Measurements from ENCODE around the gene PEX19. TPM values are rescaled to one million over a fixed set of nuclear protein-coding genes. Genes with fewer than 3 reads are reported as not detected.

PEX19 gene
- total RNA-seq, 1 experiment from 2014 or later, result 70.3 TPM

- no peak for DNase-seq (ENCODE audit: low spot score)
These were observed 45.2 kb downstream of the PEX19 start for GRCh38 chr1:160239582-160240299.

- no peak for DNase-seq (ENCODE audit: low spot score)
These were observed 46.5 kb downstream of the PEX19 start for GRCh38 chr1:160238408-160238807.

DNA sequence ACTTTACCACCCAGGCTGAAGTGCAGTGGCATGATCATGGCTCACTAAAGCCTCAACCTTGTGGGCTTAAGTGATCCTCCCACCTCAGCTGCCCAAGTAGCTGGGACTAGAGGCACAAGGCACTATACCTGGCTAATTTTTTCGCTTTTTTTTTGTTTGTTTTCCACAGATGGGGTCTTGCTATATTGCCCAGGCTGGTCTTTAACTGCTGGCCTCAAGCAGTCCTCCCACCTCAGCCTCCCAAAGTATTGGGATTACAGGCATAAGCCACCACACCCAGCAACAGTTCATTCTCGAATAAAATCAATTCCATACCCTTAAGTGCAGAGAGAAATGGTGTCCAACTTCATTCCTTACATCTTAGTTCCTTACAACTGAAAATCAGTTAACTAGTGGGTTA, 47.4 kb downstream of the PEX19 start:
- no peak for DNase-seq (ENCODE audit: low spot score)

GRCh38 chr1:160236806-160237205, 48.1 kb downstream of the PEX19 start:
- DNase-seq (ENCODE audit: low spot score), result no peak

GRCh38 chr1:160232911-160233310, 52.0 kb downstream of the PEX19 start:
- DNase-seq (ENCODE audit: low spot score), result no peak

DNA sequence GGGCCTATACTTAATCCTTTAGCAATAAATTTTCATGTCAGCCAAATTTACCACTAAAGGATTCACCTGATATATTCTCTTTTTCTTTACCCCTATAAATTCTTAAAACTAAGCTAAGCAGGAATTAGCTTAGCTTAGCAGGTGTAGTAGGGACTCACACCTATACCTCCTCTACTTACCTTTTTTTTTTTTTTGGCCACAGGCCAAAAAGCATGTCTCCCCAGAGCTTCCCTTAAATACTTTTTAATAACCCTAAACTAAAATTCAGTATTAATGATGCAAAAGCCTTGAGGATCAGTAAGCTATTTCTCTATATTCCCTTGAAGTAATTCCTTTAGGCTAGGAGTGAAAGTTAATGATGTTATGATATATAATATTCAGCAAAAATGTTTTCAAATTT, 56.5 kb downstream of the PEX19 start:
- DNase-seq (ENCODE audit: low spot score), result no peak

DNA sequence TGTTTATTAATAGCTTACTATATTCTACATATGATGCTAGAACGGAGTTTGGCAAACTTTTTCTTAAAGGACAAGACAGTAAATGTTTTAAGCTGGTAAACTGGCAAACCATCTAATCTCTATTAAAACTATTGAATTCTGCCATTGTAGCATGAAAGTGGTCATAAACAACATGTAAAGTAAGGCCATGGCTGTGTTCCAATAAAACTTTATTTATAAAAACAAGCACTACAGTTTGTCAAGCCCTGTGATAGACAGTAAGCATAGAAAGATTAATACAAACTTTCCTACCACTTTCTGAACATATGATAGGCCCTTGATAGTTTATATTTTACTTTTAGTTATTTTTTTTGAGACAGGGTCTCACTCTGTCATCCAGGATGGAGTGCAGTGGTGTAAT, 57.4 kb downstream of the PEX19 start:
- DNase-seq (ENCODE audit: low spot score), result no peak

GRCh38 chr1:160227034-160227433, 57.9 kb downstream of the PEX19 start:
- no peak for DNase-seq (ENCODE audit: low spot score)

Other genes with a start within 250 kb of the PEX19 start
- not detected in 2 replicates for gene KCNJ10, start 215.0 kb downstream of the PEX19 start, total RNA-seq (2014; rRNA removed; shearing (Covaris generic))
- gene KCNJ9, start 203.6 kb downstream of the PEX19 start, total RNA-seq (2014; rRNA removed; shearing (Covaris generic)), result not detected in 2 replicates
- gene IGSF8, start 186.5 kb downstream of the PEX19 start, total RNA-seq (2014; rRNA removed; shearing (Covaris generic)), result 34.2 and 36.6 TPM in 2 replicates
- 0.22 and 0.84 TPM in 2 replicates for gene ATP1A2, start 169.4 kb downstream of the PEX19 start, total RNA-seq (2014; rRNA removed; shearing (Covaris generic))
- not detected in 2 replicates for gene ATP1A4, start 133.5 kb downstream of the PEX19 start, total RNA-seq (2014; rRNA removed; shearing (Covaris generic))
- gene CASQ1, start 94.6 kb downstream of the PEX19 start, total RNA-seq (2014; rRNA removed; shearing (Covaris generic)), result 0.22 and 0.60 TPM in 2 replicates
- 194 and 307 TPM in 2 replicates for gene PEA15, start 79.7 kb downstream of the PEX19 start, total RNA-seq (2014; rRNA removed; shearing (Covaris generic))
- 86.5 and 90.0 TPM in 2 replicates for gene DCAF8, start 22.6 kb downstream of the PEX19 start, total RNA-seq (2014; rRNA removed; shearing (Covaris generic))
- 243 and 261 TPM in 2 replicates for gene COPA, start 58.1 kb upstream of the PEX19 start, total RNA-seq (2014; rRNA removed; shearing (Covaris generic))
- gene NCSTN, start 58.2 kb upstream of the PEX19 start, total RNA-seq (2014; rRNA removed; shearing (Covaris generic)), result 103 and 111 TPM in 2 replicates
- not detected in 2 replicates for gene NHLH1, start 81.9 kb upstream of the PEX19 start, total RNA-seq (2014; rRNA removed; shearing (Covaris generic))
- gene VANGL2, start 115.4 kb upstream of the PEX19 start, total RNA-seq (2014; rRNA removed; shearing (Covaris generic)), result 5.7 and 6.3 TPM in 2 replicates
- gene SLAMF6, start 238.1 kb upstream of the PEX19 start, total RNA-seq (2014; rRNA removed; shearing (Covaris generic)), result not detected in 2 replicates